ENCODE results near the gene TOPORS.
A peak's percentile ranks its signal among the peaks of the same experiment; 100 is the strongest.
"Not testable (repeated sequence)": the region's sequence is repeated elsewhere in the genome, so short reads cannot be mapped to it uniquely, and the experiment has no call there.

Gene TOPORS

GRCh38 chr9:32552172-32552872, at the start of gene TOPORS, which contains the start of gene SMIM27:
Gene TOPORS, minus strand, starts transcription at chr9:32552586. Its CDS starts 150 bp downstream, at chr9:32552436.
Gene SMIM27, plus strand, starts transcription at chr9:32552327. Its CDS starts 108 bp downstream, at chr9:32552435.
- peak; percentile 91 for DNase-seq

- DNase-seq = not testable (repeated sequence)
These were observed 46.6 kb upstream of the TOPORS start for GRCh38 chr9:32599021-32599420.

DNA sequence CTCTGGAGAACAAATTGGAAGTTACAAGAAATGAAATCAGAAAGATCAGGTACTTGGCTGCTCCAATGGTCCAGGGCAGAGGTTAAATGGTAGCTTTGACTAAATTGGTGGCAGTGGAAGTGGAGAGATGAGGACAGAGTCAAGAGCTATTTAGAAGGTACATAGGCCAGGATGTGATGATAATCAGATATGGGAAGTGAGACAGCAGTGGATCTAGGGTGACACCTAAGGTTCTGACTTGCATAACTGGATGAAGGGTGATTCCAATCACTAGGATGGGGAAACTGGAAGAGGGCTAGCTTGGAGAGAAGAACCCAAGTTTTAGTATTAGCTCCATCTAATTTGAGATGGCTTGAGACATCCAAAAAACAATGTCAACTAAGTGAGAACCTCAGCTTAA, 44.5 kb upstream of the TOPORS start:
- DNase-seq = no peak

DNA sequence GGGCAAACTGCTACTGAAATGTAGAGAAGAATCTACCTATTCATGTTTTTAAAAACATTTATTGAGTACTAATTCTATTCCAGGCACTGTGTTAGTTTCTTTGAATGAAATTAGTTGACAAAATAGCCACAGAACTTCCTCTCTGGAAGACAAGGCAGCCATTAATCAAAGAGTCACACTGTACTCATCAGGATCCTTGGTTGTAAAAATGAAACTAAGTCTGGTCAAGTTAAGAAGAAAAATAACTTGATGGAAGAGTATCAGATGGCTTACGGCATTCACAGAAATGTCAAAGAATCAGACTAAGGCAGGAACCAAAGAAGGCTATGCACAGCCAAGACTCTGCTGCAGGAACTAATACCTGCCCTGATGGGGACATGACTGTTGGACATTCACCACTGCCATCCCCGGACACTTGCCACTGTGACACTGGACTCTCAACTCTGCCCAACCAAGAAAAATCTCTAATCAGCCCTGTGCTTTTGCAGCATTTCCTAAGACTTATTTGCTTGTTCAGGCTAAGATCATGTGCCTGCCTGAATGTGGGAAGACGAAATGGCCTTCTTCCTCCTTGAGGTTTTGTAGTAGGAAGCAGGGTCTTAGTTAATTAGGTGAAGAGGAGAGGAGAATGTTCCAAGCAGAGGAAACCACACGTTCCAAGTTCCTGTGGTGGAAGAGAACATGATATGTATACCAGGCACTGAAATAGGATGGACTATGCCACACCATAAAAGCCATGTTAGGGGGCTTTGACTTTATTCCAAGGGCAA, 43.9 kb upstream of the TOPORS start:
- DNase-seq = no peak

DNA sequence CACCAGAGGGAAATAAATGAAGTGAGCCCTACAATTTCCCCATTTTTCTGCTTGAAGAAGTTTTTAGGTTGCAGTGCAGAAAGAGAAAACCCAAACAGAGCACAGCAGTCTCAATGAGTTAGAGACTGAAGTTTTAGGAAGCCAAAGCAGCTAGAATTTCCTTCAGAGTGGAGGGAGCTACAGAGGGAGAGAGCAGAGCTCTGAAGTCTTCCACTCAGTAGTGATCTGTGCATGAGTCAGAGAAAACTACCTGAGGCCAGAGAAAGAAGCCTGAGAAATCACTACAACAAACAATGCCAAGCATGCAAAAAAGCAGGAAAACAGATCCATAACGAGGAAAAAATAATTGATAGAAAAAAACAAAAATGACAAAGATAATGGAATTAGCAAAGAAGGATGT, 38.5 kb upstream of the TOPORS start:
- no peak for DNase-seq

DNA sequence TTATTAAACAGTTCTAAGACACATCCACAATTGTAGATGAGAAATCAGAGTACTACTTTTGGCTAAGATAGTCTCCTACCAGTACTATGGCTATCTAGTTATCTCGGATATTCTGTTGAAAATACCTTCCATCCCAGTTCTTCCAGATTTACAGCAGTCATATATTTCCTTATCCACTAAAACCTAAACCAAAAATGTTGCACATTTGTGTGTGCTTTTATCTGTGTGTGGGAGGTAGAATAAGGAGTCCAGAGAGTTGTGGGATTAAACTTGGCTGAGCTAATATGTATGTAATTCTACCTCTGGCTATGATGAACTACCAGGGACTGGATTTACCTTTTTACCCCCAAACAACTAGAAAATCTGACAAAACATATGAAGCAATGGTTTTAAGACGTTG, 38.1 kb upstream of the TOPORS start:
- no peak for DNase-seq

GRCh38 chr9:32589083-32589723, 36.8 kb upstream of the TOPORS start:
- peak; percentile 49 for DNase-seq

DNA sequence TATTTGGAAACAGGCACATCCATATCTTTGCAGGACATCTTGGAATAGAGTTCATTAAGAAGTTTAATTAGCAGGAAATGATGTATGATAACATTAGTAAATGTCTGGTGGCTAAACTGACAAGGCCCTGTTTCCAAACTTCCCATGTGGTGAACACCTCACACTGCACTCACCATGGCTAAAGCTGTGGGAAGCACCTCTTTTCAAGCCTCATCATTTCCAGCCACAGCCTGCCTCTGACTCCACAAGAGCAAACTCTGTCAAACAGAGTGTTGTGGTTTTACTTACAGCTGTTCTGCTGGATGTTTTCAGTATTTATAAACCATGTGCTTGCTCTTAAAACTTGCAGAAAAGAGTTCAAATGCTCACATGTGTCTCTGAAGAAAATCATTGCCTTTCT, 35.5 kb upstream of the TOPORS start:
- no peak for DNase-seq

DNA sequence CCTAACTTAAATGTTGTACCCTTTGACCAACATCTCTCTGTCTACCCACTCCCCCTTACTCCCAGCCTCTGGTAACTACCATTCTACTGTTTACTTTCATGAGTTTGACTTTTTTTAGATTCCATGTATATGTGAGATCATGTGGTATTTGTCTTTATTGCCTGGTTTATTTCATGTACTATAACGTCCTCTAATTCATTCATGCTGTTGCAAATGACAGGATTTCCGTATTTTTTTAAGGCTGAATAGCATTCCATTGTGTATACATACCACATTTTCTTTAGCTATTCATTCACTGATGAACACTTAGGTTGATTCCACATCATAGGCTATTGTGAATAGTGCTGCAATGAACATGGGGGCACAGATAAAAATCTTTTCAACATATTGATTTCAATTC, 32.4 kb upstream of the TOPORS start:
- peak; percentile 28 for DNase-seq

DNA sequence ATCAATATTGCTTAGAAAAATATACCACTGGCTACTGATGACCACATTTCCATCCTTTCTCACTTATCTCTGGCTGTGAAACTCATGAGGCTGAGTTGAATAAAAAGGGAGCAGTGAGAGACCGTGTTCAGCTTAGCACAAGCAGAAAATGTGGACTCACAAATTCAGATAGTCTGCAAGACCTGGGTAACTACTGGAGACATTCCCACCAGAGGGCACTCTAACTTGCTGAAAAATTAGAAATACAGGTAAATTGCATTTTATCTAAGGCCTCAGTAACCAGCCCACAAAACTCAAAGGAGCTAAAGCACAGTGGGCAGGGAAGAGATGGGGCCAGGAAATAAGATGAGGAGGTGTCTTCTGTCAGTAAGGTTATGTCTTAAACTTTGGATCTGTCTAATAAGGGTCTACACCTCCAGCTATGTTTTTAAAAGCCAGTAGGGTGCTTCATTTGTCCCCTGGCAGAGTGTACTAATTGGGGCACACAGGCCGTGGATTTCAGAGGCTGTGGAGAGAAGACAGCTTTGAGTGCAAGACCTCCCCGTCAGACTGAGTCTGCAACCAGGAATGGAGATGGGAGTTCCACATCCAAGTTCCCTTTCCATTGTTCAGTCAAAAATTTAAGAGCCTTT, 29.2 kb upstream of the TOPORS start:
- peak; percentile 58 for DNase-seq

DNA sequence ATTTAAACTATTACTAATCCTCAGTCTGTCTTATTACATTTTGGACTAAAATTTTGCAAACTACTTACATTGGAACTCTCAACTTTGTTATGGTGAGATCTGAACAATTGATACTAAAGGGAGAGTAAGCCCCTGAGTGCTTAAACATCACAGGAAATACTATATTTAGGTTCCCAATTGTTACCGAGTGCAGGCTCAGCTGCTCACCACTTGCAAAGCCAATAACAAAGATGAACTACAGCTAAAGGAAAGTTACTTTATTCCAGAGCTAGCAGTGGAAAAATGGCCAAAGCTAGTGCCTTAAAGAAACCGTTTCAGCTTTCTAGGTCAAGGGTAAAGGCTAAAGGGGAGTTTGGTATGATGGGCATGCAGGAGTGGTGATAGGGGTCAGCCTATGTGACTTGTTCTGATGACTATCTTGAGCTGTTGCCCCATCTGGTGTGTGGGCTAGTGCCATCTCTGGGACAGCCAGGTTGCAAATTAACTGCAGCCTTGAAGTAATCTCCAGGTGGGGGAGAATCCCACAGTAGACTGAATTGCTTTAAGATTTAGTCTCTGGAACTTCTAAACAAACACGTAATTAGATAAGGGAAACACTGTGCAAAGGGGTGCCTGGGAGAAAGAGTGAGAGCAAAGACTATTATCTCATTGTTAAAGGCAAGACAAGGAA, 28.4 kb upstream of the TOPORS start:
- no peak for DNase-seq

GRCh38 chr9:32579706-32580331, 27.4 kb upstream of the TOPORS start:
- DNase-seq = peak; percentile 59

DNA sequence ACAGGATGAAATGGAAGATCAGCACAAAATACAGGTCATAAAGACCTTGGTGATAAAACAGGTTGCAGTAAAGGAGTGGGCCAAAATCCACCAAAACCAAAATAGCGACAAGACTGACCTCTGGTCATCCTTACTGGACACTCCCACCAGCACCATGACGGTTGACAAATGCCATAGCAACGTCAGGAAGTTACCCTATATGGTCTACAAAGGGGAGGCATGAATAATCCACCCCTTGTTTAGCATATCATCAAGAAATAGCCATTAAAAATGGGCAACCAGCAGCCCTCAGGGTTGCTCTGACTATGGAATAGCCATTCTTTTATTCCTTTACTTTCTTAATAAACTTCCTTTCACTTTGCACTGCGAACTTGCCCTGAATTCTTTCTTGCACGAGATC, 26.6 kb upstream of the TOPORS start:
- no peak for DNase-seq

GRCh38 chr9:32577316-32577715, 24.9 kb upstream of the TOPORS start:
- DNase-seq = no peak

GRCh38 chr9:32574858-32575257, 22.5 kb upstream of the TOPORS start:
- DNase-seq = no peak

GRCh38 chr9:32573821-32574220, 21.4 kb upstream of the TOPORS start:
- DNase-seq = no peak

DNA sequence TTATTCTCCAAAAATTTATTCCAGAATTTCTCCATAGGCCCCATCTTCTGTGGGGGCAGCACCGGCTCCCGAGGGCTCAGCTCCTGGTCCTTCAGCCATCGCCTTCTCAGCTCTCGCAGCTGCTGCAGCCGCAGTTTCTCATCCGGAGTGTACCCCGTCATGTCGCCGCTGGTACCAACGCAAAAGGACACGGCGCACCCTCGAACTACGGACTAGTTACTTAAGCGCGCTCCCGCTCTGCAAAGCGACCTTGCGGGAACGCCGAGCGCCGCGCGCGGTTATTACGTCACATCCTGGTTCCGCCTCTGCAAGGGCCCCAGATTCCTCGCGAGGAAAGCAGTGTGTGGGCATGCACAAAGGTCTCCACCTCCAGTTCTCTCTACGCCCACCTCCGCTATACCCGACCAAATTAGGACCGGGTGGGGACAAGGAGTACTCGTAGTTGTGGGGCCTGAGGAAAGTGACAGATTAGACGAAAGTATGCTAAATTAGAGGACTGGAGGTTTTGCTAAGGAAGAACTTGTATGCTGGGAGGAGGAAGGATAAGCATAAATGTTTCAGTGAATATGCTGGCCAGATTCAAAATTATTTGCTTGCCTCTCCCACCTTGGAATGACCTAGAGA, 20.6 kb upstream of the TOPORS start, which contains the start of gene NDUFB6:
Gene NDUFB6, minus strand, starts transcription at position 260 of the 624 bp plus-strand sequence. Its CDS starts 99 bp downstream, at position 161.
- DNase-seq = peak; percentile 93

GRCh38 chr9:32571969-32572899, 19.8 kb upstream of the TOPORS start:
- peak; percentile 83 for DNase-seq

DNA sequence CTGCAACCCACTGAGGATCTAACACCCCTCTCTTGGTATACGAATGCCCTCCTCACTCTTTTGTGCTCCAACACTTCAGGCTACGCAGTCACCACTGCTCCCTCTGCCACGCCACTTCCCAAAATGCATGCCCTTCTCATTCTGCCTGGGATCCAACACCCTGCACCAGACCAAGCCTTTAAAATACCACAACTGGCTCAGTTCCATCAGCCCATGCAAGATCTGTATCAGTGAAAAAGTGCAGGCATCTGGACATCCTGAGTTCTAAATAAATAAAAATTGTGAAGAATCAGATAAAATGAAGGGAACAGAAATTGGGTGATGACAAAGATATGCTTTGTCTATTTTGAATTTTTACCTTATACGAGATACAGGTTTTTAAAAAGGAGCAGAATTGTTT, 17.9 kb upstream of the TOPORS start:
- no peak for DNase-seq

DNA sequence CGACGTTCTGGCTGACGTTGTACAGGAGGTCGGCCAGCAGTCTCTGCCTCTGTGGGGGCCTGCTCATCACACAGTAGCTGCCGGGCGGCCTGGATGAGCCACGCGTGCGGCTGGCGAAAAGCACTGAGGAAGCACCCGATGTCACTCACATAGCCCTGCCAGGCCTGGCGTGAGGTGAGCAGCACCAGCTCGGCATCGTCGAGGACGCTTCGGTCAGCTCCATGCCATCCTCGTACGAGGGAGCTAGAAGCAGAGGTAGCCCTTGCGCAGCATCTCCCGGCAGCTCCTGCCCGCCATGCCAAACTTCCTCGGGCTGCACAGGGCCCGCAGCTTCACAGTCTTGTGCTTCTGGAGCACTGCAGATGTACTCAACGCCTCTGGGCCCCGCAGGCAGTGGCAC, 14.4 kb upstream of the TOPORS start:
- no peak for DNase-seq
